OCI-LY3 (cell line): ENCODE data around the gene CIP2A.

ENCODE experiments used
- H2AFZ ChIP-seq: fragments of 200-600, 300-600 bp; shearing (Covaris generic); 2 replicates; pipeline ENCODE4 v1.6.0; 2014; ENCODE audit warnings: antibody characterized with exemption, low read depth, low read length
- H3K27ac ChIP-seq: fragments of 200-600, 300-600 bp; sonication (generic); 2 replicates; pipeline ENCODE4 v1.5.1; 2014; ENCODE audit warnings: mild to moderate bottlenecking, low read length, moderate library complexity, mixed read lengths
- H3K27me3 ChIP-seq: fragments of 200-600, 300-600 bp; sonication (generic); 2 replicates; pipeline ENCODE4 v1.6.1; 2014; ENCODE audit warnings: low read depth, low read length, mixed read lengths
- H3K36me3 ChIP-seq: fragments of 200-600, 300-600 bp; sonication (generic); replicated peaks from 2 replicates; pipeline ENCODE3; 2014; ENCODE audit warnings: low read depth, low read length, mixed read lengths
- H3K4me1 ChIP-seq: fragments of 300-600, 200-600 bp; sonication (generic); 2 replicates; pipeline ENCODE4 v1.6.1; 2014; ENCODE audit warnings: low read length, mixed read lengths
- H3K4me2 ChIP-seq: fragments of 200-600, 300-600 bp; sonication (generic); 2 replicates; pipeline ENCODE4 v1.6.1; 2014; ENCODE audit warnings: low read length, mixed read lengths
- H3K4me3 ChIP-seq: fragments of 300-600, 200-600 bp; sonication (generic); 2 replicates; pipeline ENCODE4 v1.5.1; 2014; ENCODE audit warnings: antibody characterized with exemption, mild to moderate bottlenecking, low read length, moderate library complexity
- H3K79me2 ChIP-seq: fragments of 300-600, 200-600 bp; shearing (Covaris generic); 2 replicates; pipeline ENCODE4 v1.6.1; 2014; ENCODE audit warnings: mild to moderate bottlenecking, low read length, mixed read lengths
- H3K9ac ChIP-seq: fragments of 300-600, 200-600 bp; shearing (Covaris generic); 2 replicates; pipeline ENCODE4 v1.6.0; 2014; ENCODE audit warnings: mild to moderate bottlenecking, low read length, moderate library complexity
- H3K9me3 ChIP-seq: fragments of 200-600, 300-600 bp; shearing (Covaris generic); 2 replicates; pipeline ENCODE4 v1.6.1; 2014; ENCODE audit warnings: low read length, mixed read lengths; ENCODE audit not compliant: insufficient read depth
- H4K20me1 ChIP-seq: fragments of 200-600, 300-600 bp; sonication (generic); 2 replicates; pipeline ENCODE4 v1.6.1; 2016; ENCODE audit warnings: low read length, mixed read lengths; ENCODE audit not compliant: insufficient read depth
- EZH2phosphoT487 ChIP-seq: fragments of 200-600 bp; shearing (Covaris generic); IDR thresholded peaks from 2 replicates; pipeline ENCODE4 v1.6.1; 2018; ENCODE audit warnings: antibody characterized with exemption, mixed run types, low read depth
- TF ChIP-seq, protein P1 (sequence below): fragments of 200-600, 300-600 bp; sonication (generic); IDR thresholded peaks from 2 replicates; pipeline ENCODE4 v1.5.1; 2014; ENCODE audit warnings: antibody characterized with exemption, low read length, low read depth

CIP2A gene

DNA sequence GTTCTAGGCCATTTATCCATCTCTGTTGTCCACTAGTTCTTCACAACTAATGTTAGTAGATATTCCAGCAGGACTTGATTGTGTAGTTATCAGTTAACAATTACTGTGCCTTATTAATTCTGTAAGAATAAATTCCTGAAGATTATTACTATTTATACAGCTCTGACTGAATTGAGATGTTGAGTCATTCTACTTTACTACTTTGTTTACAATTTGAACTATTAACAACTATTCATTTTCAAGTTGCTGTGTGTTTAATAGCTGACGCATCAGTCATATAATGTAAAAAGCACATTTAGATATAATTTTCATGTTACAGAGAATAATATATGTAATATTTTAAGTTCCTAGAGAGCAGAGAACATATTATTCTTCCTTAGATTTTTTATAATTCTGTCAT lies 21.4 kb upstream of the CIP2A start:
- Histone ChIP-seq H3K4me3 (no peak overlapping the region), H3K27ac (no peak overlapping the region), H3K4me1 (no peaks in the 10 kb centered on the region), H3K36me3 (no peaks in the 10 kb centered on the region), H3K27me3 (no peaks in the 10 kb centered on the region), H2AFZ (no peak overlapping the region), H3K9me3 (no peaks in the 10 kb centered on the region), H3K4me2 (no peak overlapping the region), H3K79me2 (no peaks in the 10 kb centered on the region), H3K9ac (no peak overlapping the region), H4K20me1 (no peaks in the 10 kb centered on the region)
- no peak for TF ChIP-seq EZH2phosphoT487
- TF ChIP-seq, protein P1, sequence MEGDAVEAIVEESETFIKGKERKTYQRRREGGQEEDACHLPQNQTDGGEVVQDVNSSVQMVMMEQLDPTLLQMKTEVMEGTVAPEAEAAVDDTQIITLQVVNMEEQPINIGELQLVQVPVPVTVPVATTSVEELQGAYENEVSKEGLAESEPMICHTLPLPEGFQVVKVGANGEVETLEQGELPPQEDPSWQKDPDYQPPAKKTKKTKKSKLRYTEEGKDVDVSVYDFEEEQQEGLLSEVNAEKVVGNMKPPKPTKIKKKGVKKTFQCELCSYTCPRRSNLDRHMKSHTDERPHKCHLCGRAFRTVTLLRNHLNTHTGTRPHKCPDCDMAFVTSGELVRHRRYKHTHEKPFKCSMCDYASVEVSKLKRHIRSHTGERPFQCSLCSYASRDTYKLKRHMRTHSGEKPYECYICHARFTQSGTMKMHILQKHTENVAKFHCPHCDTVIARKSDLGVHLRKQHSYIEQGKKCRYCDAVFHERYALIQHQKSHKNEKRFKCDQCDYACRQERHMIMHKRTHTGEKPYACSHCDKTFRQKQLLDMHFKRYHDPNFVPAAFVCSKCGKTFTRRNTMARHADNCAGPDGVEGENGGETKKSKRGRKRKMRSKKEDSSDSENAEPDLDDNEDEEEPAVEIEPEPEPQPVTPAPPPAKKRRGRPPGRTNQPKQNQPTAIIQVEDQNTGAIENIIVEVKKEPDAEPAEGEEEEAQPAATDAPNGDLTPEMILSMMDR: no peak

DNA sequence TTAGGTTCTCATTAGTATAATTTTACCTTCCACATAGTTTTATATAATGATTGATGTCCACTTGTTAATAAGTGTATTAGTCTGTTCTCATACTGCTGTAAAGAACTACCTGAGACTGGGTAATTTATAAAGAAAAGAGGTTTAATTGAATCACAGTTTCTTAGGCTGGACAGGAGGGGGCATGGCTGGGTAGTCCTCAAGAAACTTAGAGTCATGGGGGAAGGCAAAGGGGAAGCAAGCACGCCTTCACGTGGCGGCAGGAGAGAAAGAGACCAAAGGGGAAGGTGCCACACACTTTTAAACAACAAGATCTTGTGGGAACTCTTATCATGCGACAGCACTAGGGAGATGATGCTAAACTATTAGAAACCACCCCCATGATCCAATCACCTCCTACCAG lies 19.5 kb upstream of the CIP2A start:
- Histone ChIP-seq H2AFZ (no peak overlapping the region), H3K36me3 (no peaks in the 10 kb centered on the region), H3K79me2 (no peaks in the 10 kb centered on the region), H3K9me3 (no peaks in the 10 kb centered on the region), H3K9ac (no peak overlapping the region), H3K4me2 (no peak overlapping the region), H3K27me3 (no peaks in the 10 kb centered on the region), H3K27ac (no peak overlapping the region), H3K4me1 (peaks cover 5% of the 10 kb centered on the region; the same call in 1 of the 2 replicates), H4K20me1 (no peaks in the 10 kb centered on the region), H3K4me3 (no peak overlapping the region)
- TF ChIP-seq, protein P1: no peak
- no peak for TF ChIP-seq EZH2phosphoT487

DNA sequence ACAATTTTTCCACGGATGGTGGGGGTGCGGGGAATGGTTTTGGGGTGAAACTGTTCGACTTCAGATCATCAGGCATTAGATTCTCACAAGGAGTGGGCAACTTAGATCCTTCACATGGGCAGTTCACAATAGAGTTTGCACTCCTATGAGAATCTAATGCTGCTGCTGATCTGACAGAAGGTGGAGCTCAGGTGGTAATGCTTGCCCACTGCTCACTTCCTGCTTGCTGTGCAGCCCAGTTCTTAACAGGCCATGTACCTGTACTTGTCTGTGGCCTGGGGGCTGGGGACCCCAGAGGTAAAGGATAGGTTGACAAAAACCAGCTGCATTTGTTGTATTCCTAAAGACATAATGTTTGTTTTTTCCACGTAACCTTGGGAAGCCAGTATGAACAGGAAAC lies 16.3 kb upstream of the CIP2A start:
- TF ChIP-seq, protein P1: no peak
- TF ChIP-seq EZH2phosphoT487: no peak
- H3K9ac ChIP-seq: no peak overlapping the region
- no peaks in the 10 kb centered on the region for H3K27me3 ChIP-seq
- H3K9me3 ChIP-seq: no peaks in the 10 kb centered on the region; the same call in 1 of the 2 replicates
- peaks cover 5% of the 10 kb centered on the region for H3K36me3 ChIP-seq
- H4K20me1 ChIP-seq: no peaks in the 10 kb centered on the region
- no peak overlapping the region for H3K4me2 ChIP-seq
- H2AFZ ChIP-seq: no peak overlapping the region
- no peaks in the 10 kb centered on the region for H3K79me2 ChIP-seq
- no peak overlapping the region for H3K27ac ChIP-seq
- H3K4me3 ChIP-seq: no peak overlapping the region
- peaks cover 5% of the 10 kb centered on the region; the same call in 1 of the 2 replicates for H3K4me1 ChIP-seq

DNA sequence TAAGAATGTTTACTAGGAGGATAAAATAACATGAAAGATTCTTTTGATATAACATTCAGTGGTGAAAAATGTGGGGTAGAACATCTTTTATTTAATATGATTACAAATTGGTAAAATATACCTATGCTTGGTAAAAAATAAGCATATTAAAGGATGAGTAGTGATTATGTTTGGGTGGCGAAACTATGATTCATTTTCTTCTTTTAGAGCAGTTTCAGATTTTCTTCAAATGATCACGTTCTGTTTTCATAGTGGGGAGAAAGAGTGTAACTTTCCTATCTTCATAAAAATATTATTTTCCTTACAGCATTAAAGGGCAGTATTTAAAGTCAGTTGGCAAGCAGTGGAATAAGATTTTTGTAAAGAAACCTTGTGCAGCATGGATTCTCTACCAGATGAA lies 15.8 kb upstream of the CIP2A start:
- H4K20me1 ChIP-seq: no peaks in the 10 kb centered on the region
- H3K9ac ChIP-seq: no peak overlapping the region
- TF ChIP-seq, protein P1: no peak
- TF ChIP-seq EZH2phosphoT487: no peak
- H3K27ac ChIP-seq: no peak overlapping the region
- no peak overlapping the region for H3K4me3 ChIP-seq
- H3K27me3 ChIP-seq: no peaks in the 10 kb centered on the region
- H3K4me1 ChIP-seq: peaks cover 5% of the 10 kb centered on the region; the same call in 1 of the 2 replicates
- peaks cover 5% of the 10 kb centered on the region for H3K36me3 ChIP-seq
- H3K9me3 ChIP-seq: no peaks in the 10 kb centered on the region; the same call in 1 of the 2 replicates
- H3K4me2 ChIP-seq: no peak overlapping the region
- H3K79me2 ChIP-seq: no peaks in the 10 kb centered on the region
- H2AFZ ChIP-seq: no peak overlapping the region
